SH-SY5Y (cell line): ENCODE results near the gene RRP9.

Experiments used
- GATA2 ChIP-seq: IDR thresholded peaks from 2 replicates; pipeline ENCODE4 v1.6.1; 2011; ENCODE audit warnings: mild to moderate bottlenecking, low read depth, low read length
- GATA3 ChIP-seq: IDR thresholded peaks from 2 replicates; pipeline ENCODE4 v1.6.1; 2011; ENCODE audit warnings: low read depth, mild to moderate bottlenecking, low read length, moderate library complexity

GRCh38 chr3:51988286-51989146, 46.8 kb upstream of the RRP9 start:
- TF ChIP-seq GATA2 (no peak), GATA3 (no peak)
